Liver (tissue), 9 donors: ENCODE data around the gene HYCC1. TPM values are rescaled to one million over a fixed set of nuclear protein-coding genes. Genes with fewer than 3 reads are reported as not detected.

Experiments used
- DNase-seq: peaks from one replicate; pipeline ENCODE4 v3.0.0-alpha.2; 2017; ENCODE audit warnings: low spot score
- H3K27ac ChIP-seq, 2 donors: one replicate each; pipeline ENCODE4 v1.7.0; 2013; ENCODE audit warnings: inconsistent platforms in 2 of 2, low read length in 2 of 2, control low read depth in 1 of 2, low read depth in 1 of 2, mild to moderate bottlenecking in 1 of 2
- H3K27me3 ChIP-seq, 4 donors: one replicate each; pipeline versions ENCODE4 v1.6.1 to v1.7.0; 2013; ENCODE audit warnings: low read length in 3 of 4, inconsistent platforms in 1 of 4, mild to moderate bottlenecking in 1 of 4, moderate library complexity in 1 of 4; ENCODE audit not compliant: control insufficient read depth in 4 of 4, insufficient read depth in 4 of 4
- H3K36me3 ChIP-seq, 4 donors: one replicate each; pipeline versions ENCODE4 v1.6.1 to v1.7.0; 2013; ENCODE audit warnings: low read length in 3 of 4, mild to moderate bottlenecking in 3 of 4, low read depth in 1 of 4, moderate library complexity in 1 of 4; ENCODE audit not compliant: control insufficient read depth in 4 of 4, insufficient read depth in 3 of 4
- H3K4me1 ChIP-seq, 4 donors: one replicate each; pipeline versions ENCODE4 v1.6.1 to v1.7.0; 2013; ENCODE audit warnings: low read length in 3 of 4, mild to moderate bottlenecking in 3 of 4, moderate library complexity in 1 of 4; ENCODE audit not compliant: control insufficient read depth in 4 of 4, insufficient read depth in 4 of 4
- H3K4me3 ChIP-seq, 3 donors: one replicate each; pipeline versions ENCODE4 v1.6.1 to v1.7.0; 2013; ENCODE audit warnings: low read length in 3 of 3, control low read depth in 1 of 3, low read depth in 1 of 3, mild to moderate bottlenecking in 1 of 3
- H3K9ac ChIP-seq, 2 donors: one replicate each; pipeline ENCODE4 v1.7.0; 2013; ENCODE audit warnings: low read length in 2 of 2, mild to moderate bottlenecking in 2 of 2, moderate library complexity in 2 of 2, control low read depth in 1 of 2, low read depth in 1 of 2
- H3K9me3 ChIP-seq, 4 donors: one replicate each; pipeline versions ENCODE4 v1.6.1 to v1.7.0; 2013; ENCODE audit warnings: low read length in 3 of 4; ENCODE audit not compliant: control insufficient read depth in 4 of 4
- EGR1 ChIP-seq, 2 donors: IDR thresholded peaks; 2 replicates each; pipeline ENCODE4 v1.6.1; 2016 to 2018; ENCODE audit warnings: antibody characterized with exemption in 2 of 2, low read depth in 2 of 2
- GABPA ChIP-seq, 2 donors: IDR thresholded peaks in 1 of 2; conservative IDR thresholded peaks in 1 of 2; 2 replicates each; pipeline ENCODE4 v1.6.1; 2016; ENCODE audit warnings: antibody characterized with exemption in 2 of 2, mild to moderate bottlenecking in 1 of 2, moderate library complexity in 1 of 2
- HNF4A ChIP-seq, 2 donors: conservative IDR thresholded peaks; 2 replicates each; pipeline ENCODE4 v1.6.1; 2016; ENCODE audit warnings: antibody characterized with exemption in 2 of 2, mild to moderate bottlenecking in 2 of 2
- HNF4G ChIP-seq: IDR thresholded peaks from 2 replicates; pipeline ENCODE4 v1.6.1; 2016; ENCODE audit warnings: antibody characterized with exemption
- JUND ChIP-seq, 2 donors: IDR thresholded peaks; 2 replicates each; pipeline ENCODE4 v1.6.1; 2016; ENCODE audit warnings: antibody characterized with exemption in 2 of 2
- NR2F2 ChIP-seq: IDR thresholded peaks from 2 replicates; pipeline ENCODE4 v1.6.1; 2016; ENCODE audit warnings: antibody characterized with exemption
- RAD21 ChIP-seq, 2 donors: IDR thresholded peaks; 2 replicates each; pipeline ENCODE4 v1.6.1; 2016; ENCODE audit warnings: antibody characterized with exemption in 2 of 2, mild to moderate bottlenecking in 2 of 2
- RXRA ChIP-seq, 2 donors: IDR thresholded peaks; 2 replicates each; pipeline ENCODE4 v1.6.1; 2017 to 2018; ENCODE audit warnings: antibody characterized with exemption in 2 of 2, mild to moderate bottlenecking in 1 of 2
- SP1 ChIP-seq: IDR thresholded peaks from 2 replicates; pipeline ENCODE4 v1.6.1; 2018; ENCODE audit warnings: antibody characterized with exemption, mild to moderate bottlenecking
- TAF1 ChIP-seq: conservative IDR thresholded peaks from 2 replicates; pipeline ENCODE4 v1.6.1; 2016; ENCODE audit warnings: antibody characterized with exemption, mild to moderate bottlenecking
- YY1 ChIP-seq: IDR thresholded peaks from 2 replicates; pipeline ENCODE4 v1.6.1; 2016; ENCODE audit warnings: antibody characterized with exemption, mild to moderate bottlenecking
- WGBS: extraction: QIAGEN DNeasy Blood & Tissue Kit; methylation state at CpG from one replicate; pipeline ENCODE4 v1.1.7; 2013; 5-methylcytosine and 5-hydroxymethylcytosine counted together
- polyA plus RNA-seq, 2 donors: library from polyadenylated mRNA; stranded (reverse) in 1 of 2; unstranded in 1 of 2; fragments of 200-250 nt in 1 of 2; fragments of >200 nt in 1 of 2; fragmentation: Nextera tagmentation in 1 of 2; extraction: Ambion mirVana in 1 of 2; gene quantifications; one replicate each; pipeline versions ENCODE4 v1.2.1 to v1.2.3, GENCODE V29; 2013 to 2015
- total RNA-seq, 2 donors: library from RNA; depleted of rRNA; stranded (reverse); fragments of >200 nt; gene quantifications; one replicate each; pipeline ENCODE4 v1.2.3, GENCODE V29; 2014
- TF ChIP-seq, protein P1 (sequence below): fragments of 150-350 bp; IDR thresholded peaks from 2 replicates; pipeline ENCODE4 v1.5.1; 2017; ENCODE audit warnings: improper control_type of control experiment, low read depth, low read length; ENCODE audit not compliant: missing input control
- TF ChIP-seq, protein P2 (sequence below): IDR thresholded peaks from 2 replicates; pipeline ENCODE4 v1.6.1; 2016; ENCODE audit warnings: antibody characterized with exemption, mild to moderate bottlenecking
- TF ChIP-seq, protein P3 (sequence below): IDR thresholded peaks from 2 replicates; pipeline ENCODE4 v1.6.1; 2016; ENCODE audit warnings: antibody characterized with exemption
- TF ChIP-seq, protein P4 (sequence below): IDR thresholded peaks from 2 replicates; pipeline ENCODE4 v1.6.1; 2016; ENCODE audit warnings: antibody characterized with exemption
- TF ChIP-seq, protein P5 (sequence below): IDR thresholded peaks from 2 replicates; pipeline ENCODE4 v1.6.1; 2016; ENCODE audit warnings: antibody characterized with exemption
- donor health status: healthy.
- donor health status: healthy.
- donor health status: healthy.
- donor health status: healthy.
- donor health status: healthy.

Gene HYCC1
- total and polyA plus RNA-seq, 4 donors, result 5.6 to 19.0 (median 10.6) TPM

DNA sequence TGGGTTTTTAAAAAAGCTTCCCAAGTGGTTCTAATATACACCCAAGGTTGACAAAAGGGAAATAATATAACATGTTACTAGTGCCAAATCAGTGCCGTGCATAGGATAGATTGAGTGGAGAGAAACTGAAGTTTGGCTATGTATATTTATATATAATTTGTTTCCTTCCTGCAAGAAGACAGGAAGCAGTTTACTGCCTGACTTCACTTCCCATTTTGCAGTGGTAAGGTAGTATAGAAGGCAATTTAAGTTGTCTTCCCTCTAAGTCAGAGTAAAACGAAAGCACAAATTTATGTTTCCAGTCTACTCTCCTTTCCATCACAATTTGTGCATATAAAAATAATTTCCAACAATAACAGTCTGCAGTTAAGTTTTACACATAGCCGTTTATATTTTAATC, 3.4 kb upstream of the HYCC1 start:
- TF ChIP-seq SP1 (no peak), HNF4A (conservative IDR thresholded peaks at IDR 0.05) (no peak)
- TF ChIP-seq, protein P1, sequence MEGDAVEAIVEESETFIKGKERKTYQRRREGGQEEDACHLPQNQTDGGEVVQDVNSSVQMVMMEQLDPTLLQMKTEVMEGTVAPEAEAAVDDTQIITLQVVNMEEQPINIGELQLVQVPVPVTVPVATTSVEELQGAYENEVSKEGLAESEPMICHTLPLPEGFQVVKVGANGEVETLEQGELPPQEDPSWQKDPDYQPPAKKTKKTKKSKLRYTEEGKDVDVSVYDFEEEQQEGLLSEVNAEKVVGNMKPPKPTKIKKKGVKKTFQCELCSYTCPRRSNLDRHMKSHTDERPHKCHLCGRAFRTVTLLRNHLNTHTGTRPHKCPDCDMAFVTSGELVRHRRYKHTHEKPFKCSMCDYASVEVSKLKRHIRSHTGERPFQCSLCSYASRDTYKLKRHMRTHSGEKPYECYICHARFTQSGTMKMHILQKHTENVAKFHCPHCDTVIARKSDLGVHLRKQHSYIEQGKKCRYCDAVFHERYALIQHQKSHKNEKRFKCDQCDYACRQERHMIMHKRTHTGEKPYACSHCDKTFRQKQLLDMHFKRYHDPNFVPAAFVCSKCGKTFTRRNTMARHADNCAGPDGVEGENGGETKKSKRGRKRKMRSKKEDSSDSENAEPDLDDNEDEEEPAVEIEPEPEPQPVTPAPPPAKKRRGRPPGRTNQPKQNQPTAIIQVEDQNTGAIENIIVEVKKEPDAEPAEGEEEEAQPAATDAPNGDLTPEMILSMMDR, result no peak
- TF ChIP-seq, protein P2, sequence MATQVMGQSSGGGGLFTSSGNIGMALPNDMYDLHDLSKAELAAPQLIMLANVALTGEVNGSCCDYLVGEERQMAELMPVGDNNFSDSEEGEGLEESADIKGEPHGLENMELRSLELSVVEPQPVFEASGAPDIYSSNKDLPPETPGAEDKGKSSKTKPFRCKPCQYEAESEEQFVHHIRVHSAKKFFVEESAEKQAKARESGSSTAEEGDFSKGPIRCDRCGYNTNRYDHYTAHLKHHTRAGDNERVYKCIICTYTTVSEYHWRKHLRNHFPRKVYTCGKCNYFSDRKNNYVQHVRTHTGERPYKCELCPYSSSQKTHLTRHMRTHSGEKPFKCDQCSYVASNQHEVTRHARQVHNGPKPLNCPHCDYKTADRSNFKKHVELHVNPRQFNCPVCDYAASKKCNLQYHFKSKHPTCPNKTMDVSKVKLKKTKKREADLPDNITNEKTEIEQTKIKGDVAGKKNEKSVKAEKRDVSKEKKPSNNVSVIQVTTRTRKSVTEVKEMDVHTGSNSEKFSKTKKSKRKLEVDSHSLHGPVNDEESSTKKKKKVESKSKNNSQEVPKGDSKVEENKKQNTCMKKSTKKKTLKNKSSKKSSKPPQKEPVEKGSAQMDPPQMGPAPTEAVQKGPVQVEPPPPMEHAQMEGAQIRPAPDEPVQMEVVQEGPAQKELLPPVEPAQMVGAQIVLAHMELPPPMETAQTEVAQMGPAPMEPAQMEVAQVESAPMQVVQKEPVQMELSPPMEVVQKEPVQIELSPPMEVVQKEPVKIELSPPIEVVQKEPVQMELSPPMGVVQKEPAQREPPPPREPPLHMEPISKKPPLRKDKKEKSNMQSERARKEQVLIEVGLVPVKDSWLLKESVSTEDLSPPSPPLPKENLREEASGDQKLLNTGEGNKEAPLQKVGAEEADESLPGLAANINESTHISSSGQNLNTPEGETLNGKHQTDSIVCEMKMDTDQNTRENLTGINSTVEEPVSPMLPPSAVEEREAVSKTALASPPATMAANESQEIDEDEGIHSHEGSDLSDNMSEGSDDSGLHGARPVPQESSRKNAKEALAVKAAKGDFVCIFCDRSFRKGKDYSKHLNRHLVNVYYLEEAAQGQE, result no peak
- 50% methylated on average over 3 of the region's 3 CpGs for WGBS
- no peak for DNase-seq
- Histone ChIP-seq H3K27me3 (no peaks in the 10 kb centered on the region), H3K4me3 (no peak overlapping the region), H3K9me3 (no peaks in the 10 kb centered on the region), H3K4me1 (peaks cover 2 to 10% (median 6%) of the 10 kb centered on the region in 4 donors), H3K36me3 (no peaks in the 10 kb centered on the region), H3K9ac (no peak overlapping the region), H3K27ac (no peak overlapping the region)

DNA sequence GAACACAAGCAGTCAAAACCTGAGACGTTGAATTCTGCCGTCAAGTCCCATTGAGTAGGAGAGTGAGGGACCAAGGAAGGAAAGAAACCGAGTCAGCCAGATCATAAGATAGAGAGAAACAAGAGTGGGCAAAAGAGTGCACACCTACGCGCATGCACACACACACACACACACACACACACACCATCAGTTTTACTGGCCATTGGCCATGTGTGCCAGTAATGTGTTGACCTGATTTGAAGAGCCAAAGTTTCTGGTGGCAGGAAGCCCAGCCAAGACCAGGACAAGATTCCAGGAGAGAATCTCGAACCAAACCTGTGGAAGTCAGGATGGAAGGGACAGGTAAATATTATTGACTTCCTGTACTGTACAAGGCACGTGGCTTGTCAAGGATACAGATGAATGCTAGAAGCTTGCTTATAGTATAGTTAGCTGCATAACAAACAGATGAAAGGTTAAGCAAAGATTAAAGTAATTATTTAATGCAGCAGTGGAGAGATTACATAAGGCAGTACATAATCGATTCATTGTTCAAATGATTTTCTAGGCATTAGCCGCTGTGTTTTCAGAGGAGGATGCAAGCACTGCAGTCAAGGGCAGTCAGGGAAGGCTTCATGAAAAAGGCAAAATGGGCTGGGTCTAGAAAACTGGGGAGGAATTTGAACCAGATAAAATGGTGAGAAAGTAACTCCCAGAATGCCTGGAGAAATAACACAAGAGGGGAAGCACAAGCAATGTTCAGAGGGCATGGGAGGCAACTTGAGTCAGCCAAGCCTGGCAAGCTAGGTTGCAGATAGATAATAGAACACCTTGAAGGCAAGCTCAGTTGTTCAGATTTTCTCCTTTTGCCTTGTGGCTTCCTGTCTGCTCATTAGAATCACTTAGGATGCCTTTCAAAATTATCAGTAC, 2.7 kb upstream of the HYCC1 start:
- 80% methylated on average over 9 of the region's 9 CpGs for WGBS
- no peak overlapping the region for H3K9ac ChIP-seq
- H3K27ac ChIP-seq, result no peak overlapping the region
- H3K4me3 ChIP-seq, result no peak overlapping the region
- no peaks in the 10 kb centered on the region for H3K27me3 ChIP-seq
- DNase-seq, result no peak
- H3K9me3 ChIP-seq, result no peaks in the 10 kb centered on the region
- peaks cover 2 to 12% (median 7%) of the 10 kb centered on the region in 4 donors for H3K4me1 ChIP-seq
- no peaks in the 10 kb centered on the region for H3K36me3 ChIP-seq
- TF ChIP-seq HNF4G (no peak), TAF1 (no peak), GABPA (IDR thresholded peaks at IDR 0.05 in 1 of 2, conservative IDR thresholded peaks at IDR 0.05 in 1 of 2) (no peak), RXRA (IDR thresholded peaks at IDR 0.05) (no peak), JUND (IDR thresholded peaks at IDR 0.05) (no peak), HNF4A (conservative IDR thresholded peaks at IDR 0.05) (no peak), RAD21 (IDR thresholded peaks at IDR 0.05) (no peak), NR2F2 (no peak), EGR1 (IDR thresholded peaks at IDR 0.05; ENCODE audit: low read depth in 2 of 2) (no peak), YY1 (no peak), SP1 (no peak)
- TF ChIP-seq, protein P3, sequence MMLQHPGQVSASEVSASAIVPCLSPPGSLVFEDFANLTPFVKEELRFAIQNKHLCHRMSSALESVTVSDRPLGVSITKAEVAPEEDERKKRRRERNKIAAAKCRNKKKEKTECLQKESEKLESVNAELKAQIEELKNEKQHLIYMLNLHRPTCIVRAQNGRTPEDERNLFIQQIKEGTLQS, result no peak
- TF ChIP-seq, protein P1, result no peak
- TF ChIP-seq, protein P4, sequence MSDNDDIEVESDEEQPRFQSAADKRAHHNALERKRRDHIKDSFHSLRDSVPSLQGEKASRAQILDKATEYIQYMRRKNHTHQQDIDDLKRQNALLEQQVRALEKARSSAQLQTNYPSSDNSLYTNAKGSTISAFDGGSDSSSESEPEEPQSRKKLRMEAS, result no peak
- TF ChIP-seq, protein P5, sequence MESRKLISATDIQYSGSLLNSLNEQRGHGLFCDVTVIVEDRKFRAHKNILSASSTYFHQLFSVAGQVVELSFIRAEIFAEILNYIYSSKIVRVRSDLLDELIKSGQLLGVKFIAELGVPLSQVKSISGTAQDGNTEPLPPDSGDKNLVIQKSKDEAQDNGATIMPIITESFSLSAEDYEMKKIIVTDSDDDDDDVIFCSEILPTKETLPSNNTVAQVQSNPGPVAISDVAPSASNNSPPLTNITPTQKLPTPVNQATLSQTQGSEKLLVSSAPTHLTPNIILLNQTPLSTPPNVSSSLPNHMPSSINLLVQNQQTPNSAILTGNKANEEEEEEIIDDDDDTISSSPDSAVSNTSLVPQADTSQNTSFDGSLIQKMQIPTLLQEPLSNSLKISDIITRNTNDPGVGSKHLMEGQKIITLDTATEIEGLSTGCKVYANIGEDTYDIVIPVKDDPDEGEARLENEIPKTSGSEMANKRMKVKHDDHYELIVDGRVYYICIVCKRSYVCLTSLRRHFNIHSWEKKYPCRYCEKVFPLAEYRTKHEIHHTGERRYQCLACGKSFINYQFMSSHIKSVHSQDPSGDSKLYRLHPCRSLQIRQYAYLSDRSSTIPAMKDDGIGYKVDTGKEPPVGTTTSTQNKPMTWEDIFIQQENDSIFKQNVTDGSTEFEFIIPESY, result no peak
- TF ChIP-seq, protein P2, result no peak
